HepG2 (cell line): ENCODE measurements around the gene SERPINF2. TPM values are rescaled to one million over a fixed set of nuclear protein-coding genes. Genes with fewer than 3 reads are reported as not detected.

Source experiments
- ATF1 ChIP-seq: IDR thresholded peaks from 2 replicates; pipeline ENCODE4 v1.6.1; 2016; ENCODE audit warnings: mild to moderate bottlenecking, control low read depth
- ATRX ChIP-seq: sonication (generic); formaldehyde crosslinking; IDR thresholded peaks from 2 replicates; pipeline ENCODE4 v1.4.0; 2020; ENCODE audit warnings: missing genetic modification reagents, borderline replicate concordance
- HMG20A ChIP-seq: IDR thresholded peaks from 2 replicates; pipeline ENCODE4 v1.6.1; 2016; ENCODE audit warnings: borderline replicate concordance
- HOXA3 ChIP-seq: sonication (generic); formaldehyde crosslinking; IDR thresholded peaks from 2 replicates; pipeline ENCODE4 v1.5.0; 2020; ENCODE audit warnings: missing genetic modification reagents
- HOXA7 ChIP-seq: sonication (generic); formaldehyde crosslinking; IDR thresholded peaks from 2 replicates; pipeline ENCODE4 v1.8.1; 2022; ENCODE audit warnings: mild to moderate bottlenecking, missing genetic modification reagents, moderate library complexity
- HOXA9 ChIP-seq: sonication (generic); formaldehyde crosslinking; IDR thresholded peaks from 2 replicates; pipeline ENCODE4 v1.8.1; 2022; ENCODE audit warnings: missing genetic modification reagents, mild to moderate bottlenecking, moderate library complexity, borderline replicate concordance
- IKZF4 ChIP-seq: sonication (generic); formaldehyde crosslinking; IDR thresholded peaks from 2 replicates; pipeline ENCODE4 v1.5.1; 2020; ENCODE audit warnings: borderline replicate concordance, mild to moderate bottlenecking, low read depth, missing genetic modification reagents; ENCODE audit errors: not compliant biosample characterization
- MAZ ChIP-seq, 2 experiments: sonication (generic) in 1 of 2; formaldehyde crosslinking in 1 of 2; IDR thresholded peaks; 2 replicates each; pipeline versions ENCODE4 v1.5.0 to v1.6.1; 2012 to 2020; ENCODE audit warnings: low read depth in 2 of 2, mild to moderate bottlenecking in 2 of 2, borderline replicate concordance in 1 of 2, improper control_type of control experiment in 1 of 2, low read length in 1 of 2, missing genetic modification reagents in 1 of 2, moderate library complexity in 1 of 2
- MED8 ChIP-seq: sonication (generic); formaldehyde crosslinking; IDR thresholded peaks from 2 replicates; pipeline ENCODE4 v1.8.1; 2023; ENCODE audit warnings: mild to moderate bottlenecking, missing genetic modification reagents; ENCODE audit not compliant: insufficient replicate concordance
- PCBP1 ChIP-seq: fragments of 200-400 bp; formaldehyde crosslinking; IDR thresholded peaks from 2 replicates; pipeline ENCODE4 v1.6.1; 2017; ENCODE audit warnings: mild to moderate bottlenecking, low read depth, low read length, borderline replicate concordance
- RARA ChIP-seq: IDR thresholded peaks from 2 replicates; pipeline ENCODE4 v1.6.1; 2016; ENCODE audit warnings: missing genetic modification reagents, missing compliant biosample characterization
- SPEN ChIP-seq: sonication (generic); formaldehyde crosslinking; IDR thresholded peaks from 2 replicates; pipeline ENCODE4 v1.5.1; 2020; ENCODE audit warnings: low read depth, mild to moderate bottlenecking, missing genetic modification reagents
- THAP7 ChIP-seq: sonication (generic); formaldehyde crosslinking; IDR thresholded peaks from 2 replicates; pipeline ENCODE4 v1.8.1; 2023; ENCODE audit warnings: mild to moderate bottlenecking, missing genetic modification reagents
- TMF1 ChIP-seq: sonication (generic); formaldehyde crosslinking; IDR thresholded peaks from 2 replicates; pipeline ENCODE4 v1.8.1; 2022; ENCODE audit warnings: low read depth, missing genetic modification reagents
- TOE1 ChIP-seq: sonication (generic); formaldehyde crosslinking; IDR thresholded peaks from 2 replicates; pipeline ENCODE4 v1.4.0; 2020; ENCODE audit warnings: mild to moderate bottlenecking, missing genetic modification reagents
- ZNF101 ChIP-seq: sonication (generic); formaldehyde crosslinking; IDR thresholded peaks from 2 replicates; pipeline ENCODE4 v1.4.0; 2020; ENCODE audit warnings: mild to moderate bottlenecking, low read depth, missing genetic modification reagents, borderline replicate concordance
- ZNF20 ChIP-seq: sonication (generic); formaldehyde crosslinking; IDR thresholded peaks from 2 replicates; pipeline ENCODE4 v1.4.0; 2020; ENCODE audit warnings: mild to moderate bottlenecking, moderate library complexity, missing genetic modification reagents
- ZNF207 ChIP-seq: fragments of 450-650 bp; IDR thresholded peaks from 2 replicates; pipeline ENCODE4 v1.6.1; 2016; ENCODE audit warnings: antibody characterized with exemption, borderline replicate concordance
- ZNF619 ChIP-seq: sonication (generic); formaldehyde crosslinking; IDR thresholded peaks from 2 replicates; pipeline ENCODE4 v1.4.0; 2020; ENCODE audit warnings: mild to moderate bottlenecking, missing genetic modification reagents
- ZNF720 ChIP-seq: sonication (generic); formaldehyde crosslinking; IDR thresholded peaks from 2 replicates; pipeline ENCODE4 v1.4.0; 2020; ENCODE audit warnings: missing genetic modification reagents
- polyA plus RNA-seq, 8 experiments: library from polyadenylated mRNA; depleted of rRNA in 3 of 8; stranded (reverse) in 7 of 8; unstranded in 1 of 8; fragments of >200 nt; fragmentation: Illumina TruSeq in 4 of 8; extraction: Trizol in 4 of 8; gene quantifications; 2 replicates each; pipeline versions ENCODE4 v1.2.1 to v1.2.3, GENCODE V29; 2011 to 2016; ENCODE audit warnings: low read depth in 4 of 8, missing spikeins in 1 of 8, mixed read lengths in 1 of 8; ENCODE audit not compliant: insufficient read depth in 1 of 8
- total RNA-seq, 5 experiments: library from RNA; depleted of rRNA; stranded (reverse); fragments of >200 nt; fragmentation: Illumina TruSeq; extraction: Trizol; gene quantifications; 2 replicates each; pipeline ENCODE4 v1.2.3, GENCODE V29; 2016; ENCODE audit warnings: low read depth in 1 of 5
- TF ChIP-seq, protein P1 (sequence below): IDR thresholded peaks from 2 replicates; pipeline ENCODE4 v1.4.0; 2020; ENCODE audit warnings: mild to moderate bottlenecking, missing genetic modification reagents
- TF ChIP-seq, protein P2 (sequence below): sonication (generic); formaldehyde crosslinking; IDR thresholded peaks from 2 replicates; pipeline ENCODE4 v1.5.1; 2020; ENCODE audit warnings: missing genetic modification reagents, mild to moderate bottlenecking, borderline replicate concordance
- TF ChIP-seq, protein P3 (sequence below): sonication (generic); formaldehyde crosslinking; IDR thresholded peaks from 2 replicates; pipeline ENCODE4 v1.5.1; 2020; ENCODE audit warnings: missing genetic modification reagents, mild to moderate bottlenecking, borderline replicate concordance

SERPINF2 gene
- total and polyA plus RNA-seq, 2 of the 13 experiments (the other 11 are each of a cell fraction or from before 2014, with no cell fraction given) = 309 to 548 TPM

- TF ChIP-seq MED8 (no peak), MAZ (IDR thresholded peaks at IDR 0.05; ENCODE audit: borderline replicate concordance, low read depth, low read length) (no peak), MAZ (CRISPR knock-in tag; IDR thresholded peaks at IDR 0.05; ENCODE audit: low read depth) (no peak), TOE1 (no peak; the same call in 1 of the 2 replicates), ZNF207 (no peak), THAP7 (no peak), IKZF4 (CRISPR knock-in tag) (no peak), RARA (CRISPR knock-in tag) (no peak), ZNF619 (CRISPR knock-in tag) (no peak), PCBP1 (no peak; the same call in 1 of the 2 replicates), ATF1 (CRISPR knock-in tag) (no peak), ZNF101 (CRISPR knock-in tag) (0 out of 2 replicates have a peak, but pooled peaks have one; percentile 53), ZNF720 (CRISPR knock-in tag) (no peak), HMG20A (CRISPR knock-in tag) (no peak), ATRX (CRISPR knock-in tag) (no peak), SPEN (CRISPR knock-in tag) (no peak; the same call in 1 of the 2 replicates), HOXA7 (CRISPR knock-in tag) (0 out of 2 replicates have a peak, but pooled peaks have one; percentile 34), HOXA9 (CRISPR knock-in tag) (no peak), ZNF20 (no peak), HOXA3 (CRISPR knock-in tag) (no peak), TMF1 (CRISPR knock-in tag) (no peak)
- TF ChIP-seq, protein P1, sequence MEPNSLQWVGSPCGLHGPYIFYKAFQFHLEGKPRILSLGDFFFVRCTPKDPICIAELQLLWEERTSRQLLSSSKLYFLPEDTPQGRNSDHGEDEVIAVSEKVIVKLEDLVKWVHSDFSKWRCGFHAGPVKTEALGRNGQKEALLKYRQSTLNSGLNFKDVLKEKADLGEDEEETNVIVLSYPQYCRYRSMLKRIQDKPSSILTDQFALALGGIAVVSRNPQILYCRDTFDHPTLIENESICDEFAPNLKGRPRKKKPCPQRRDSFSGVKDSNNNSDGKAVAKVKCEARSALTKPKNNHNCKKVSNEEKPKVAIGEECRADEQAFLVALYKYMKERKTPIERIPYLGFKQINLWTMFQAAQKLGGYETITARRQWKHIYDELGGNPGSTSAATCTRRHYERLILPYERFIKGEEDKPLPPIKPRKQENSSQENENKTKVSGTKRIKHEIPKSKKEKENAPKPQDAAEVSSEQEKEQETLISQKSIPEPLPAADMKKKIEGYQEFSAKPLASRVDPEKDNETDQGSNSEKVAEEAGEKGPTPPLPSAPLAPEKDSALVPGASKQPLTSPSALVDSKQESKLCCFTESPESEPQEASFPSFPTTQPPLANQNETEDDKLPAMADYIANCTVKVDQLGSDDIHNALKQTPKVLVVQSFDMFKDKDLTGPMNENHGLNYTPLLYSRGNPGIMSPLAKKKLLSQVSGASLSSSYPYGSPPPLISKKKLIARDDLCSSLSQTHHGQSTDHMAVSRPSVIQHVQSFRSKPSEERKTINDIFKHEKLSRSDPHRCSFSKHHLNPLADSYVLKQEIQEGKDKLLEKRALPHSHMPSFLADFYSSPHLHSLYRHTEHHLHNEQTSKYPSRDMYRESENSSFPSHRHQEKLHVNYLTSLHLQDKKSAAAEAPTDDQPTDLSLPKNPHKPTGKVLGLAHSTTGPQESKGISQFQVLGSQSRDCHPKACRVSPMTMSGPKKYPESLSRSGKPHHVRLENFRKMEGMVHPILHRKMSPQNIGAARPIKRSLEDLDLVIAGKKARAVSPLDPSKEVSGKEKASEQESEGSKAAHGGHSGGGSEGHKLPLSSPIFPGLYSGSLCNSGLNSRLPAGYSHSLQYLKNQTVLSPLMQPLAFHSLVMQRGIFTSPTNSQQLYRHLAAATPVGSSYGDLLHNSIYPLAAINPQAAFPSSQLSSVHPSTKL (CRISPR knock-in tag) = no peak
- TF ChIP-seq, protein P2, sequence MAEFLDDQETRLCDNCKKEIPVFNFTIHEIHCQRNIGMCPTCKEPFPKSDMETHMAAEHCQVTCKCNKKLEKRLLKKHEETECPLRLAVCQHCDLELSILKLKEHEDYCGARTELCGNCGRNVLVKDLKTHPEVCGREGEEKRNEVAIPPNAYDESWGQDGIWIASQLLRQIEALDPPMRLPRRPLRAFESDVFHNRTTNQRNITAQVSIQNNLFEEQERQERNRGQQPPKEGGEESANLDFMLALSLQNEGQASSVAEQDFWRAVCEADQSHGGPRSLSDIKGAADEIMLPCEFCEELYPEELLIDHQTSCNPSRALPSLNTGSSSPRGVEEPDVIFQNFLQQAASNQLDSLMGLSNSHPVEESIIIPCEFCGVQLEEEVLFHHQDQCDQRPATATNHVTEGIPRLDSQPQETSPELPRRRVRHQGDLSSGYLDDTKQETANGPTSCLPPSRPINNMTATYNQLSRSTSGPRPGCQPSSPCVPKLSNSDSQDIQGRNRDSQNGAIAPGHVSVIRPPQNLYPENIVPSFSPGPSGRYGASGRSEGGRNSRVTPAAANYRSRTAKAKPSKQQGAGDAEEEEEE = no peak
- TF ChIP-seq, protein P3, sequence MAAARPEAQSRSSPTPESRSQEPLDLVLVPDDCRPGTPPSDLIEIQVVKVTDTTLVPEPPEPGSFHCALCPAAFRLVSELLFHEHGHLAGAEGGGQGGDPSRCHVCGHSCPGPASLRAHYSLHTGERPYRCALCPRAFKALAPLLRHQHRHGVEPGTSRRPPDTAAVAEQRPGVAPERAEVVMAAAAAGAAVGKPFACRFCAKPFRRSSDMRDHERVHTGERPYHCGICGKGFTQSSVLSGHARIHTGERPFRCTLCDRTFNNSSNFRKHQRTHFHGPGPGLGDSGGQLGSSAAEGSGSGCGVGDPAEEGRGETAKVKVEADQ (CRISPR knock-in tag) = no peak; the same call in 1 of the 2 replicates
These were observed 6.8 kb upstream of the SERPINF2 start (continued) for GRCh38 chr17:1735834-1736347.
